ENCODE results near the gene ABLIM3. TPM values are rescaled to one million over a fixed set of nuclear protein-coding genes. Genes with fewer than 3 reads are reported as not detected.

The ABLIM3 gene
- total and polyA plus RNA-seq, 10 of the 15 experiments (the other 5 are each of a cell fraction or from before 2014, with no cell fraction given), result 0.03 TPM; not detected in 9

- no peak for TF ChIP-seq MTA2 (IDR thresholded peaks at IDR 0.05; ENCODE audit: low read depth)
These were observed 157.6 kb downstream of the ABLIM3 start (continued) for GRCh38 chr5:149298842-149299404.

- CTCF ChIA-PET, result interaction anchor here (0.6 kb wide), 1 partner anchor 161 kb away, joined by 3 read pairs; no protein-coding TSS in a partner anchor
- RAD21 ChIA-PET (ENCODE audit: unreplicated experiment), result no interaction called here
- Histone ChIP-seq H3K9me3 (replicated peaks; ENCODE audit: control insufficient read depth, insufficient read depth, low read length) (no peaks in the 10 kb centered on the region), H3K27ac (ENCODE audit: control insufficient read depth, insufficient read depth) (no peak overlapping the region), H3K4me1 (ENCODE audit: control insufficient read depth, insufficient read depth, low read length) (peaks cover 12% of the 10 kb centered on the region), H3K9ac (ENCODE audit: control insufficient read depth, insufficient read depth, low read length) (no peak overlapping the region), H3K4me3 (no peak overlapping the region), H2AFZ (ENCODE audit: control insufficient read depth, low read depth, low read length) (no peak overlapping the region), H4K20me1 (ENCODE audit: control insufficient read depth, insufficient read depth) (no peaks in the 10 kb centered on the region), H3K4me2 (ENCODE audit: control insufficient read depth, insufficient read depth) (no peak overlapping the region), H3K27me3 (replicated peaks in 1 of 2; ENCODE audit: control insufficient read depth in 2 of 2, insufficient read depth in 2 of 2, low read length in 1 of 2) (peaks cover 0 to 4% of the 10 kb centered on the region in 2 experiments; a peak in 3 of 4 replicates), H3K79me2 (ENCODE audit: control insufficient read depth, insufficient read depth, low read length) (no peaks in the 10 kb centered on the region), H3K36me3 (ENCODE audit: control insufficient read depth in 2 of 2, insufficient read depth in 2 of 2, low read length in 1 of 2) (no peaks in the 10 kb centered on the region)
- SMC1A ChIA-PET (ENCODE audit: uncharacterized antibody, unreplicated experiment), result no interaction called here
- BruUV-seq (replicated peaks), result no TSS peak
- 26% methylated on average over 14 of the region's 14 CpGs for WGBS (ENCODE audit: insufficient coverage, insufficient replicate concordance, low lambda C conversion rate, missing lambda C conversion rate)
- POLR2A ChIA-PET, result no interaction called here
- ATAC-seq, result no peak
- intact Hi-C loops (cut with micrococcal nuclease; ENCODE audit: unreplicated experiment), result no loop called here
- no peak for DNase-seq (ENCODE audit: low read depth, low spot score)
- FAIRE-seq, result no peak
- in situ Hi-C loops (cut with MboI), result no loop called here
- TF ChIP-seq NR2C2 (IDR thresholded peaks at IDR 0.05; ENCODE audit: borderline replicate concordance, control insufficient read depth, insufficient read length, low read depth), result no peak
- TF ChIP-seq HSF1 (IDR thresholded peaks at IDR 0.05; ENCODE audit: low read depth, low read length), result no peak
- no peak for TF ChIP-seq YBX1 (IDR thresholded peaks at IDR 0.05)
- no peak for TF ChIP-seq IRF4 (IDR thresholded peaks at IDR 0.05; ENCODE audit: low read depth, low read length)
- TF ChIP-seq ATF2 (IDR thresholded peaks at IDR 0.05; ENCODE audit: low read length), result no peak
- TF ChIP-seq RELB (IDR thresholded peaks at IDR 0.05; ENCODE audit: low read depth), result no peak
- TF ChIP-seq SMC3 (IDR thresholded peaks at IDR 0.05; ENCODE audit: borderline replicate concordance, low read length), result no peak
- TF ChIP-seq RBBP5 (conservative IDR thresholded peaks at IDR 0.05), result no peak
- no peak for TF ChIP-seq ZBTB33 (IDR thresholded peaks at IDR 0.05)
- TF ChIP-seq PKNOX1 (IDR thresholded peaks at IDR 0.05), result no peak
These were observed 158.3 kb downstream of the ABLIM3 start for GRCh38 chr5:149299451-149300054.
